PC-9 (cell line): ENCODE data around the gene AMDHD1. TPM values are rescaled to one million over a fixed set of nuclear protein-coding genes. Genes with fewer than 3 reads are reported as not detected.

ENCODE experiments used
- BruUV-seq: library from RNA; stranded (reverse); fragments of 400-500 nt; replicated peaks from 2 replicates; lab custom pipeline; 2021; lab: Mats Ljungman, UMichigan
- CTCF ChIA-PET: fragments of 300-600 bp; sonication (Branson Sonifier 250); formaldehyde crosslinking; loops from one replicate; lab custom pipeline; 2022; ENCODE audit warnings: antibody characterized with exemption; lab: Charles Lee
- POLR2A ChIA-PET: fragments of 300-600 bp; sonication (Branson Sonifier 250); formaldehyde crosslinking; loops from one replicate; lab custom pipeline; 2022; ENCODE audit warnings: antibody characterized with exemption; ENCODE audit not compliant: unreplicated experiment; lab: Charles Lee
- DNase-seq, 2 experiments: peaks; one replicate each; pipeline versions ENCODE4 v3.0.0 to v3.0.0-alpha.2; 2015 to 2022; ENCODE audit warnings: mixed read lengths in 1 of 2
- H2AFZ ChIP-seq: fragments of 200-600 bp; sonication (generic); 2 replicates; pipeline ENCODE4 v1.8.1; 2017; ENCODE audit warnings: antibody characterized with exemption
- H3F3A ChIP-seq: fragments of 200-600 bp; sonication (generic); 2 replicates; pipeline ENCODE4 v1.8.1; 2017; ENCODE audit warnings: antibody characterized with exemption, mild to moderate bottlenecking, low read depth; ENCODE audit not compliant: insufficient read depth
- H3K27ac ChIP-seq: fragments of 200-600 bp; sonication (generic); 2 replicates; pipeline ENCODE4 v1.6.1; 2016; ENCODE audit warnings: mixed run types
- H3K27me3 ChIP-seq: fragments of 200-600 bp; sonication (generic); 2 replicates; pipeline ENCODE4 v1.6.1; 2016; ENCODE audit warnings: low read depth, mixed run types; ENCODE audit not compliant: insufficient read depth
- H3K36me3 ChIP-seq: fragments of 200-600 bp; sonication (generic); 2 replicates; pipeline ENCODE4 v1.6.1; 2016; ENCODE audit warnings: low read depth, mixed run types
- H3K4me1 ChIP-seq: fragments of 200-600 bp; sonication (generic); replicated peaks from 2 replicates; pipeline ENCODE4 v1.6.1; 2016; ENCODE audit warnings: mixed run types; ENCODE audit not compliant: insufficient read depth
- H3K4me2 ChIP-seq: fragments of 200-600 bp; sonication (generic); 2 replicates; pipeline ENCODE4 v1.6.1; 2017; ENCODE audit warnings: mixed run types
- H3K4me3 ChIP-seq: fragments of 200-600 bp; sonication (generic); 2 replicates; pipeline ENCODE4 v1.6.1; 2016; ENCODE audit warnings: mixed run types
- H3K79me2 ChIP-seq: fragments of 200-600 bp; sonication (generic); 2 replicates; pipeline ENCODE4 v1.6.1; 2017; ENCODE audit warnings: low read depth, mixed run types
- H3K9me2 ChIP-seq: fragments of 200-600 bp; sonication (generic); 2 replicates; pipeline ENCODE4 v1.8.1; 2017; ENCODE audit warnings: mild to moderate bottlenecking; ENCODE audit not compliant: insufficient read depth
- H3K9me3 ChIP-seq: fragments of 200-600 bp; sonication (generic); 2 replicates; pipeline ENCODE4 v1.8.1; 2016; ENCODE audit warnings: low read depth; ENCODE audit not compliant: insufficient read depth
- H4K20me1 ChIP-seq: fragments of 200-600 bp; sonication (generic); 2 replicates; pipeline ENCODE4 v1.8.1; 2017; ENCODE audit not compliant: insufficient read depth
- CTCF ChIP-seq: fragments of 200-600 bp; sonication (generic); conservative IDR thresholded peaks from 2 replicates; pipeline ENCODE4 v1.6.1; 2017; ENCODE audit warnings: mixed run types, antibody characterized with exemption, mild to moderate bottlenecking, moderate library complexity
- EZH2 ChIP-seq: fragments of 200-600 bp; sonication (generic); IDR thresholded peaks from 2 replicates; pipeline ENCODE4 v1.8.0; 2017; ENCODE audit warnings: antibody characterized with exemption, low read depth
- intact Hi-C: fragments of 100-400 bp; cut with micrococcal nuclease; formaldehyde crosslinking; loops from one replicate; pipeline ENCODE4 v1.10.0; 2022; ENCODE audit not compliant: unreplicated experiment
- total RNA-seq: library from RNA; stranded (reverse); gene quantifications from 2 replicates; pipeline ENCODE4 v1.2.3, GENCODE V29; 2021

Gene AMDHD1
- total RNA-seq, 1 experiment from 2014 or later: 2.9 TPM

- CTCF ChIA-PET: no interaction called here
- no peak for DNase-seq
- Histone ChIP-seq H4K20me1 (no peaks in the 10 kb centered on the region), H3K4me1 (no peaks in the 10 kb centered on the region), H3K36me3 (no peaks in the 10 kb centered on the region), H3F3A (no peaks in the 10 kb centered on the region), H3K9me2 (no peaks in the 10 kb centered on the region), H3K79me2 (no peaks in the 10 kb centered on the region), H2AFZ (no peak overlapping the region), H3K4me2 (no peak overlapping the region), H3K4me3 (no peak overlapping the region), H3K9me3 (no peaks in the 10 kb centered on the region), H3K27ac (no peak overlapping the region), H3K27me3 (no peaks in the 10 kb centered on the region)
- POLR2A ChIA-PET: no interaction called here
- BruUV-seq: no TSS peak
- intact Hi-C loops: no loop called here
- TF ChIP-seq EZH2: no peak
- TF ChIP-seq CTCF: no peak
Observed at GRCh38 chr12:95949477-95950206, 6.5 kb downstream of the AMDHD1 start.

DNA sequence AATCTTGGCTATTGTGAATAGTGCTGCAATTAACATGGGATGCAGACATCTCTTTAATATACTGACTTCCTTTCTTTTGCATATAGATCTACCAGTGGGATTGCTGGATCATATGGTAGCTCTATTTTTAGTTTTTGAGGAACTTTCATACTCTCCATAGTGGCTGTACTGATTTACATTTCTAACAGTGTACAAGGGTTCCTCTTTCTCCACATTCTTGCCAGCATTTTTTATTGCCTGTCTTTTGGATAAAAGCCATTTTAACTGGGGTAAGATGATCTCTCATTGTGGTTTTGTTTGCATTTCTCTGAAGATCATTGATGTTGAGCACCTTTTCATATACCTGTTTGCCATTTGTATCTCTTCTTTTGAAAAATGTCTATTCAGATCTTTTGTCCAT lies 8.4 kb downstream of the AMDHD1 start:
- H3K27ac ChIP-seq: no peak overlapping the region
- no TSS peak for BruUV-seq
- no peak overlapping the region for H3K4me2 ChIP-seq
- no peaks in the 10 kb centered on the region for H3K36me3 ChIP-seq
- no peaks in the 10 kb centered on the region for H3K27me3 ChIP-seq
- H3K79me2 ChIP-seq: no peaks in the 10 kb centered on the region
- no peaks in the 10 kb centered on the region for H3K4me1 ChIP-seq
- intact Hi-C loops: no loop called here
- no peak for DNase-seq
- POLR2A ChIA-PET: interaction anchor here (0.6 kb wide), 1 partner anchor 9 kb away, joined by 3 read pairs; no protein-coding TSS in a partner anchor
- no peaks in the 10 kb centered on the region for H3K9me2 ChIP-seq
- no peak overlapping the region for H3K4me3 ChIP-seq
- no peaks in the 10 kb centered on the region for H3K9me3 ChIP-seq
- no peak for TF ChIP-seq EZH2
- no peak for TF ChIP-seq CTCF
- no peak overlapping the region for H2AFZ ChIP-seq
- CTCF ChIA-PET: no interaction called here
- no peaks in the 10 kb centered on the region for H3F3A ChIP-seq
- no peaks in the 10 kb centered on the region for H4K20me1 ChIP-seq

DNA sequence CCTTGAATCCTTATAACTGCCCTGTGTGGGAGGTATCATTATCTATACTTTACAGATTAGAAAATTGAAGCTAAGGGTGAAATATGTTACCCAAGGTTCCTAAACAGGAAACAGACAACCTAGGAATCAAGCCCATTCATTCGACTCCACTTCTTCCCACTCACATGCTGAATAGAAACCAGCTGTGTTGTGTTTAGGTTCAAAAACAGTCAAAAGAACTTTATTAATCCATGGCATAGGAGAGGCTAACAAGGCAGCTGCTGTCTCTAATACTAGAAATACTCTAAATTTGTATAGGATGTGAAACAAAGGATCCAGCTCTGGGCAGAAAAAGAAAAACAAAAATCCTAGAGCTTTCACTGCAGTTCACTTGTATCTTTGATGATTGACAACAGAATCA lies 9.9 kb downstream of the AMDHD1 start:
- Histone ChIP-seq H2AFZ (no peak overlapping the region), H3F3A (no peaks in the 10 kb centered on the region), H3K79me2 (no peaks in the 10 kb centered on the region), H3K27me3 (no peaks in the 10 kb centered on the region), H4K20me1 (no peaks in the 10 kb centered on the region), H3K9me3 (no peaks in the 10 kb centered on the region), H3K36me3 (no peaks in the 10 kb centered on the region), H3K9me2 (no peaks in the 10 kb centered on the region), H3K4me1 (no peaks in the 10 kb centered on the region), H3K4me3 (no peak overlapping the region), H3K27ac (no peak overlapping the region), H3K4me2 (no peak overlapping the region)
- intact Hi-C loops: no loop called here
- CTCF ChIA-PET: no interaction called here
- DNase-seq: no peak
- no peak for TF ChIP-seq CTCF
- no peak for TF ChIP-seq EZH2
- no TSS peak for BruUV-seq
- POLR2A ChIA-PET: interaction anchor here (0.7 kb wide), 1 partner anchor 48 kb away, joined by 8 read pairs; no protein-coding TSS in a partner anchor
